ENCODE measurements around the gene TBL1X.

Gene TBL1X

GRCh38 chrX:9707306-9708033 is 242.6 kb downstream of the TBL1X start:
- no peak for DNase-seq (ENCODE audit: low read depth)

GRCh38 chrX:9708086-9708485 is 243.2 kb downstream of the TBL1X start:
- no peak for DNase-seq (ENCODE audit: low read depth)

- DNase-seq (ENCODE audit: low read depth), result peak; percentile 15
Measured at GRCh38 chrX:9708923-9709553, 244.2 kb downstream of the TBL1X start.

GRCh38 chrX:9710332-9710731 is 245.5 kb downstream of the TBL1X start:
- DNase-seq (ENCODE audit: low read depth), result no peak

- DNase-seq (ENCODE audit: low read depth), result no peak
Measured at GRCh38 chrX:9717376-9717775, 252.5 kb downstream of the TBL1X start.

GRCh38 chrX:9724711-9725110 is 259.9 kb downstream of the TBL1X start:
- no peak for DNase-seq (ENCODE audit: low read depth)

GRCh38 chrX:9728261-9728660 is 263.4 kb downstream of the TBL1X start:
- DNase-seq (ENCODE audit: low read depth), result no peak

- peak; percentile 15 for DNase-seq (ENCODE audit: low read depth)
Measured at GRCh38 chrX:9729171-9729885, 264.5 kb downstream of the TBL1X start.

- DNase-seq (ENCODE audit: low read depth), result no peak
Measured at GRCh38 chrX:9730078-9730477, 265.2 kb downstream of the TBL1X start.

GRCh38 chrX:9730752-9731151 is 265.9 kb downstream of the TBL1X start:
- DNase-seq (ENCODE audit: low read depth), result no peak

- no peak for DNase-seq (ENCODE audit: low read depth)
Measured at GRCh38 chrX:9737363-9737762, 272.5 kb downstream of the TBL1X start.

- DNase-seq (ENCODE audit: low read depth), result no peak
Measured at GRCh38 chrX:9738151-9738550, 273.3 kb downstream of the TBL1X start.

- no peak for DNase-seq (ENCODE audit: low read depth)
Measured at GRCh38 chrX:9739130-9739529, 274.3 kb downstream of the TBL1X start.

- DNase-seq (ENCODE audit: low read depth), result no peak
Measured at GRCh38 chrX:9745417-9746115, 280.7 kb downstream of the TBL1X start.

- no peak for DNase-seq (ENCODE audit: low read depth)
Measured at GRCh38 chrX:9746148-9746888, 281.5 kb downstream of the TBL1X start.

- no peak for DNase-seq (ENCODE audit: low read depth)
Measured at GRCh38 chrX:9747644-9748043, 282.8 kb downstream of the TBL1X start.

GRCh38 chrX:9749146-9749692 is 284.4 kb downstream of the TBL1X start:
- DNase-seq (ENCODE audit: low read depth), result no peak

GRCh38 chrX:9757366-9757765 is 292.5 kb downstream of the TBL1X start:
- no peak for DNase-seq (ENCODE audit: low read depth)

GRCh38 chrX:9758021-9758638 is 293.3 kb downstream of the TBL1X start:
- DNase-seq (ENCODE audit: low read depth), result no peak

GRCh38 chrX:9759337-9759736 is 294.5 kb downstream of the TBL1X start:
- DNase-seq (ENCODE audit: low read depth), result no peak

GRCh38 chrX:9765072-9765736 is 300.3 kb downstream of the TBL1X start:
- no peak for DNase-seq (ENCODE audit: low read depth)

Measured in HS-5 (cell line).